ENCODE results near the gene AUH. TPM values are rescaled to one million over a fixed set of nuclear protein-coding genes. Genes with fewer than 3 reads are reported as not detected.
A peak's percentile ranks its signal among the peaks of the same experiment; 100 is the strongest.

AUH gene
- total RNA-seq, 1 donor from 2014 or later, result 14.6 TPM

GRCh38 chr9:91247278-91247677, 114.4 kb downstream of the AUH start:
- no peaks in the 10 kb centered on the region for H3K27me3 Mint-ChIP-seq (ENCODE audit: unreplicated experiment)
- H3K27ac Mint-ChIP-seq (ENCODE audit: unreplicated experiment), result no peak overlapping the region

GRCh38 chr9:91246846-91247245, 114.9 kb downstream of the AUH start:
- Mint-ChIP-seq H3K4me3 (ENCODE audit: unreplicated experiment) (no peak overlapping the region), H3K27ac (ENCODE audit: unreplicated experiment) (peak overlapping the region; percentile 20), H3K36me3 (ENCODE audit: unreplicated experiment) (no peaks in the 10 kb centered on the region), H3K4me1 (ENCODE audit: unreplicated experiment) (peaks cover 23% of the 10 kb centered on the region), H3K9me3 (ENCODE audit: unreplicated experiment) (no peaks in the 10 kb centered on the region), H3K27me3 (ENCODE audit: unreplicated experiment) (no peaks in the 10 kb centered on the region)
- DNase-seq (ENCODE audit: extremely low spot score, unreplicated experiment), result no peak
- TF ChIP-seq CTCF (IDR thresholded peaks at IDR 0.05), result no peak

More at GRCh38 chr9:91247278-91247677, 114.4 kb downstream of the AUH start:
- Mint-ChIP-seq H3K36me3 (ENCODE audit: unreplicated experiment) (no peaks in the 10 kb centered on the region), H3K9me3 (ENCODE audit: unreplicated experiment) (no peaks in the 10 kb centered on the region), H3K4me3 (ENCODE audit: unreplicated experiment) (no peak overlapping the region), H3K4me1 (ENCODE audit: unreplicated experiment) (peaks cover 23% of the 10 kb centered on the region)
- TF ChIP-seq CTCF (IDR thresholded peaks at IDR 0.05), result no peak
- no peak for DNase-seq (ENCODE audit: extremely low spot score, unreplicated experiment)

GRCh38 chr9:91245431-91246313, 116.0 kb downstream of the AUH start:
- Mint-ChIP-seq H3K36me3 (ENCODE audit: unreplicated experiment) (no peaks in the 10 kb centered on the region), H3K4me3 (ENCODE audit: unreplicated experiment) (no peak overlapping the region), H3K9me3 (ENCODE audit: unreplicated experiment) (no peaks in the 10 kb centered on the region), H3K27me3 (ENCODE audit: unreplicated experiment) (no peaks in the 10 kb centered on the region), H3K27ac (ENCODE audit: unreplicated experiment) (peak overlapping the region; percentile 70), H3K4me1 (ENCODE audit: unreplicated experiment) (peaks cover 23% of the 10 kb centered on the region)
- no peak for TF ChIP-seq CTCF (IDR thresholded peaks at IDR 0.05)
- DNase-seq (ENCODE audit: extremely low spot score, unreplicated experiment), result no peak

- H3K27me3 Mint-ChIP-seq (ENCODE audit: unreplicated experiment), result no peaks in the 10 kb centered on the region
- no peak overlapping the region for H3K4me3 Mint-ChIP-seq (ENCODE audit: unreplicated experiment)
- peaks cover 23% of the 10 kb centered on the region for H3K4me1 Mint-ChIP-seq (ENCODE audit: unreplicated experiment)
- H3K9me3 Mint-ChIP-seq (ENCODE audit: unreplicated experiment), result no peaks in the 10 kb centered on the region
- H3K27ac Mint-ChIP-seq (ENCODE audit: unreplicated experiment), result no peak overlapping the region
- DNase-seq (ENCODE audit: extremely low spot score, unreplicated experiment), result no peak
- no peaks in the 10 kb centered on the region for H3K36me3 Mint-ChIP-seq (ENCODE audit: unreplicated experiment)
- no peak for TF ChIP-seq CTCF (IDR thresholded peaks at IDR 0.05)
Measured at GRCh38 chr9:91243029-91243428, 118.7 kb downstream of the AUH start.

GRCh38 chr9:91241909-91242308, 119.8 kb downstream of the AUH start:
- H3K36me3 Mint-ChIP-seq (ENCODE audit: unreplicated experiment), result peaks cover 2% of the 10 kb centered on the region

More at GRCh38 chr9:91241909-91242308, 119.8 kb downstream of the AUH start:
- H3K9me3 Mint-ChIP-seq (ENCODE audit: unreplicated experiment), result no peaks in the 10 kb centered on the region
- no peak overlapping the region for H3K4me3 Mint-ChIP-seq (ENCODE audit: unreplicated experiment)
- peaks cover 17% of the 10 kb centered on the region for H3K4me1 Mint-ChIP-seq (ENCODE audit: unreplicated experiment)
- no peaks in the 10 kb centered on the region for H3K27me3 Mint-ChIP-seq (ENCODE audit: unreplicated experiment)
- no peak overlapping the region for H3K27ac Mint-ChIP-seq (ENCODE audit: unreplicated experiment)
- no peak for DNase-seq (ENCODE audit: extremely low spot score, unreplicated experiment)
- no peak for TF ChIP-seq CTCF (IDR thresholded peaks at IDR 0.05)
